MCF 10A (cell line): ENCODE results near the gene GNPTG. TPM values are rescaled to one million over a fixed set of nuclear protein-coding genes. Genes with fewer than 3 reads are reported as not detected.

Experiments
- BruUV-seq: library from RNA; stranded (reverse); fragments of 400-500 nt; replicated peaks from 2 replicates; lab custom pipeline; 2021; lab: Mats Ljungman, UMichigan
- CTCF ChIA-PET: fragments of 300-600 bp; sonication (Branson Sonifier 250); formaldehyde crosslinking; extraction: SDS; loops from one replicate; lab custom pipeline; 2021; ENCODE audit warnings: antibody characterized with exemption, inconsistent platforms; lab: Yijun Ruan, JAX
- POLR2A ChIA-PET: fragments of 300-600, 350-650 bp; sonication (Branson Sonifier 250); formaldehyde crosslinking; extraction: SDS; loops from one replicate; lab custom pipeline; 2020; ENCODE audit warnings: antibody characterized with exemption, inconsistent platforms; lab: Yijun Ruan, JAX
- DNase-seq: peaks from one replicate; pipeline ENCODE4 v3.0.0-alpha.2; 2018; ENCODE audit not compliant: unreplicated experiment
- H3K27ac Mint-ChIP-seq: one replicate; pipeline ENCODE4 v1.8.0; 2022; ENCODE audit warnings: mild to moderate bottlenecking, low read depth, mixed read lengths; ENCODE audit not compliant: unreplicated experiment
- H3K27me3 Mint-ChIP-seq: one replicate; pipeline ENCODE4 v1.8.0; 2022; ENCODE audit warnings: mixed read lengths; ENCODE audit not compliant: insufficient read depth, unreplicated experiment
- H3K36me3 Mint-ChIP-seq: one replicate; pipeline ENCODE4 v1.8.0; 2022; ENCODE audit warnings: mild to moderate bottlenecking, moderate library complexity, mixed read lengths; ENCODE audit not compliant: insufficient read depth, unreplicated experiment
- H3K4me1 Mint-ChIP-seq: one replicate; pipeline ENCODE4 v1.8.0; 2022; ENCODE audit warnings: mixed read lengths; ENCODE audit not compliant: insufficient read depth, unreplicated experiment
- H3K4me3 Mint-ChIP-seq: one replicate; pipeline ENCODE4 v1.8.0; 2022; ENCODE audit warnings: mild to moderate bottlenecking, moderate library complexity, mixed read lengths; ENCODE audit not compliant: unreplicated experiment
- H3K9me3 Mint-ChIP-seq: one replicate; pipeline ENCODE4 v1.8.0; 2022; ENCODE audit warnings: mixed read lengths; ENCODE audit not compliant: unreplicated experiment
- CTCF ChIP-seq: fragments of 200-600 bp; IDR thresholded peaks from one replicate; pipeline ENCODE4 v1.8.0; 2022; ENCODE audit warnings: antibody characterized with exemption, mild to moderate bottlenecking; ENCODE audit not compliant: unreplicated experiment
- intact Hi-C: fragments of 100-400 bp; cut with micrococcal nuclease; formaldehyde crosslinking; loops from 2 replicates; pipeline ENCODE4 v1.14.1; 2022
- total RNA-seq: library from RNA; stranded (reverse); gene quantifications from 2 replicates; pipeline ENCODE4 v1.2.3, GENCODE V29; 2022

GNPTG gene
- total RNA-seq, 1 experiment from 2014 or later: 37.6 TPM

GRCh38 chr16:1371054-1371978 lies 19.6 kb downstream of the GNPTG start:
- Mint-ChIP-seq H3K27ac (no peak overlapping the region), H3K36me3 (peaks cover 22% of the 10 kb centered on the region), H3K9me3 (no peaks in the 10 kb centered on the region), H3K4me3 (no peak overlapping the region), H3K4me1 (no peaks in the 10 kb centered on the region), H3K27me3 (no peaks in the 10 kb centered on the region)
- DNase-seq: no peak
- no TSS peak for BruUV-seq
- POLR2A ChIA-PET: no interaction called here
- no peak for TF ChIP-seq CTCF
- intact Hi-C loops: no loop called here
- CTCF ChIA-PET: interaction anchor here (0.6 kb wide), 2 partner anchors 9 to 11 kb away, joined by 4 to 7 read pairs; no protein-coding TSS in a partner anchor

GRCh38 chr16:1372292-1372950 lies 20.7 kb downstream of the GNPTG start:
- no peaks in the 10 kb centered on the region for H3K9me3 Mint-ChIP-seq
- POLR2A ChIA-PET: no interaction called here
- no peak overlapping the region for H3K27ac Mint-ChIP-seq
- TF ChIP-seq CTCF: no peak
- H3K27me3 Mint-ChIP-seq: no peaks in the 10 kb centered on the region
- CTCF ChIA-PET: no interaction called here
- no TSS peak for BruUV-seq
- no peak for DNase-seq
- H3K4me1 Mint-ChIP-seq: no peaks in the 10 kb centered on the region
- peaks cover 28% of the 10 kb centered on the region for H3K36me3 Mint-ChIP-seq
- H3K4me3 Mint-ChIP-seq: no peak overlapping the region
- intact Hi-C loops: no loop called here

- TF ChIP-seq CTCF: no peak
- ChIA-PET CTCF (no interaction called here), POLR2A (no interaction called here)
- peaks cover 5% of the 10 kb centered on the region for H3K4me1 Mint-ChIP-seq
- H3K36me3 Mint-ChIP-seq: peaks cover 23% of the 10 kb centered on the region
- intact Hi-C loops: no loop called here
- H3K27ac Mint-ChIP-seq: no peak overlapping the region
- no peak for DNase-seq
- no TSS peak for BruUV-seq
- no peak overlapping the region for H3K4me3 Mint-ChIP-seq
- no peaks in the 10 kb centered on the region for H3K9me3 Mint-ChIP-seq
- no peaks in the 10 kb centered on the region for H3K27me3 Mint-ChIP-seq
These were observed 22.9 kb downstream of the GNPTG start for GRCh38 chr16:1374418-1375297.
